BLaER1 treated with 17β-estradiol and CSF1 and Interleukin-3, amounts not matched to agents 10 nM and 100 nM (cell line): Measurements from ENCODE around the gene GLIS1.

Experiments used
- H3K27ac ChIP-seq, 11 experiments: shearing (Covaris generic); formaldehyde crosslinking; 2 replicates each; pipeline ENCODE4 v1.8.1; 2022
- H3K27me3 ChIP-seq, 11 experiments: shearing (Covaris generic); formaldehyde crosslinking; 2 replicates each; pipeline ENCODE4 v1.8.1; 2022
- H3K36me3 ChIP-seq, 11 experiments: shearing (Covaris generic); formaldehyde crosslinking; 2 replicates each; pipeline ENCODE4 v1.8.1; 2022
- H3K4me1 ChIP-seq, 10 experiments: shearing (Covaris generic); formaldehyde crosslinking; 2 replicates each; pipeline ENCODE4 v1.8.1; 2022
- H3K4me2 ChIP-seq, 11 experiments: shearing (Covaris generic); formaldehyde crosslinking; 2 replicates each; pipeline ENCODE4 v1.8.1; 2022
- H3K4me3 ChIP-seq, 10 experiments: shearing (Covaris generic); formaldehyde crosslinking; 2 replicates each; pipeline ENCODE4 v1.8.1; 2022
- H3K9ac ChIP-seq, 11 experiments: shearing (Covaris generic); formaldehyde crosslinking; 2 replicates each; pipeline ENCODE4 v1.8.1; 2022
- H3K9me3 ChIP-seq, 11 experiments: shearing (Covaris generic); formaldehyde crosslinking; replicated peaks in 1 of 11; 2 replicates each; pipeline ENCODE4 v1.8.1; 2022
- H4K20me1 ChIP-seq, 11 experiments: shearing (Covaris generic); formaldehyde crosslinking; 2 replicates each; pipeline ENCODE4 v1.8.1; 2022
- Cebpa-rat ChIP-seq, 11 experiments: shearing (Covaris generic); IDR thresholded peaks; 2 replicates each; pipeline ENCODE4 v1.8.1; 2022

The GLIS1 gene

DNA sequence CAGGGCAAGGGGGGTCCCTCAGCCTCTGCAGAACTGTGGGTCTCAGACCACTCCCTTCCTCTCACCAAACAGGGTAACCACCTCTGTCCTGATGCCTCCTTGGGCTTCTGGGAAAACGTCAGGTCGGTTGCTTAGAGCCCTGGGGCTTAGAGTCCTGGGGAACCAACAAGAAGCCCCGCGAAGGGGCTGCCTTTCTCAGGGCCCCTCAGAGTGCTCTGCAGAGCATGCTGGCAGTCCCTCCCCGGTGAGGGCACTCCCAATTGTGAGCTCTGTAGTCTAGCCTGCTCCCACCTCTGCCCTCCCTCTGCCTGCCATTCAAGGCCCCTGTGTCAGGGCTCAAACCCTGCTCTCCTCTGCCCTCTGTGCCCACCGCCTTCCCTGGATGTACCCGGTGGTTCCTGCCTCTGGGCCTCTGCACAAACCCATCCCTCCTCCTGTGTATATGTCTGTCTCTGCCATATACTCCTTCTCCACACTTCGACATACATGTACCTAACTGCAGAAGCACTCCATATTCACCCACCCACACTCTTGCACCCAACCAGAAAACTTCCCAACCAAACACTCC is 187.5 kb downstream of the GLIS1 start:
- no peaks in the 10 kb centered on the region for H3K36me3 ChIP-seq
- no peak for TF ChIP-seq Cebpa-rat (IDR thresholded peaks at IDR 0.05)
- H3K4me3 ChIP-seq = no peak overlapping the region
- peaks cover 0 to 24% (median 7%) of the 10 kb centered on the region in 10 experiments; a peak in 9 of 20 replicates for H3K4me1 ChIP-seq
- no peak overlapping the region for H3K4me2 ChIP-seq
- H4K20me1 ChIP-seq = peaks cover 0 to 14% (median 0%) of the 10 kb centered on the region in 11 experiments; a peak in 2 of 22 replicates
- peaks cover 0 to 11% (median 4%) of the 10 kb centered on the region in 11 experiments; a peak in 6 of 22 replicates for H3K27me3 ChIP-seq
- no peak overlapping the region for H3K9ac ChIP-seq
- H3K27ac ChIP-seq = no peak overlapping the region
- H3K9me3 ChIP-seq = no peaks in the 10 kb centered on the region

- Histone ChIP-seq H3K27me3 (peaks cover 0 to 11% (median 4%) of the 10 kb centered on the region in 11 experiments; a peak in 6 of 22 replicates), H3K27ac (no peak overlapping the region), H4K20me1 (peaks cover 0 to 14% (median 0%) of the 10 kb centered on the region in 11 experiments; a peak in 2 of 22 replicates), H3K36me3 (no peaks in the 10 kb centered on the region), H3K4me2 (no peak overlapping the region; a peak in 1 of 22 replicates), H3K9me3 (no peaks in the 10 kb centered on the region), H3K4me1 (peaks cover 0 to 24% (median 7%) of the 10 kb centered on the region in 10 experiments; a peak in 9 of 20 replicates), H3K9ac (no peak overlapping the region), H3K4me3 (no peak overlapping the region)
- no peak for TF ChIP-seq Cebpa-rat (IDR thresholded peaks at IDR 0.05)
Measured at GRCh38 chr1:53550201-53550741, 188.7 kb downstream of the GLIS1 start.

GRCh38 chr1:53549781-53550180 is 189.2 kb downstream of the GLIS1 start:
- H3K4me1 ChIP-seq = peaks cover 0 to 23% (median 7%) of the 10 kb centered on the region in 10 experiments; a peak in 9 of 20 replicates
- H3K4me3 ChIP-seq = no peak overlapping the region
- no peak for TF ChIP-seq Cebpa-rat (IDR thresholded peaks at IDR 0.05)
- peaks cover 0 to 14% (median 0%) of the 10 kb centered on the region in 11 experiments; a peak in 2 of 22 replicates for H4K20me1 ChIP-seq
- H3K36me3 ChIP-seq = no peaks in the 10 kb centered on the region
- H3K4me2 ChIP-seq = no peak overlapping the region
- no peaks in the 10 kb centered on the region for H3K9me3 ChIP-seq
- H3K9ac ChIP-seq = no peak overlapping the region
- peaks cover 0 to 11% (median 4%) of the 10 kb centered on the region in 11 experiments; a peak in 6 of 22 replicates for H3K27me3 ChIP-seq
- no peak overlapping the region for H3K27ac ChIP-seq

- Histone ChIP-seq H3K4me3 (no peak overlapping the region), H3K4me1 (peaks cover 0 to 18% (median 4%) of the 10 kb centered on the region in 10 experiments; a peak in 9 of 20 replicates), H3K9me3 (no peaks in the 10 kb centered on the region), H3K4me2 (no peak overlapping the region), H3K27me3 (peaks cover 0 to 11% (median 4%) of the 10 kb centered on the region in 11 experiments; a peak in 6 of 22 replicates), H3K9ac (no peak overlapping the region), H4K20me1 (peaks cover 0 to 14% (median 0%) of the 10 kb centered on the region in 11 experiments; a peak in 2 of 22 replicates), H3K27ac (no peak overlapping the region), H3K36me3 (no peaks in the 10 kb centered on the region)
- TF ChIP-seq Cebpa-rat (IDR thresholded peaks at IDR 0.05) = no peak
Measured at GRCh38 chr1:53549287-53549686, 189.7 kb downstream of the GLIS1 start.

- no peak overlapping the region for H3K27ac ChIP-seq
- no peaks in the 10 kb centered on the region for H3K36me3 ChIP-seq
- H3K4me3 ChIP-seq = no peak overlapping the region
- H3K4me2 ChIP-seq = no peak overlapping the region
- peaks cover 0 to 12% (median 0%) of the 10 kb centered on the region in 10 experiments; a peak in 7 of 20 replicates for H3K4me1 ChIP-seq
- H3K27me3 ChIP-seq = peaks cover 0 to 7% (median 0%) of the 10 kb centered on the region in 11 experiments; a peak in 4 of 22 replicates
- no peak overlapping the region for H3K9ac ChIP-seq
- H4K20me1 ChIP-seq = peaks cover 0 to 14% (median 0%) of the 10 kb centered on the region in 11 experiments; a peak in 1 of 22 replicates
- no peak for TF ChIP-seq Cebpa-rat (IDR thresholded peaks at IDR 0.05)
- H3K9me3 ChIP-seq = no peaks in the 10 kb centered on the region
Measured at GRCh38 chr1:53548031-53548491, 190.9 kb downstream of the GLIS1 start.

DNA sequence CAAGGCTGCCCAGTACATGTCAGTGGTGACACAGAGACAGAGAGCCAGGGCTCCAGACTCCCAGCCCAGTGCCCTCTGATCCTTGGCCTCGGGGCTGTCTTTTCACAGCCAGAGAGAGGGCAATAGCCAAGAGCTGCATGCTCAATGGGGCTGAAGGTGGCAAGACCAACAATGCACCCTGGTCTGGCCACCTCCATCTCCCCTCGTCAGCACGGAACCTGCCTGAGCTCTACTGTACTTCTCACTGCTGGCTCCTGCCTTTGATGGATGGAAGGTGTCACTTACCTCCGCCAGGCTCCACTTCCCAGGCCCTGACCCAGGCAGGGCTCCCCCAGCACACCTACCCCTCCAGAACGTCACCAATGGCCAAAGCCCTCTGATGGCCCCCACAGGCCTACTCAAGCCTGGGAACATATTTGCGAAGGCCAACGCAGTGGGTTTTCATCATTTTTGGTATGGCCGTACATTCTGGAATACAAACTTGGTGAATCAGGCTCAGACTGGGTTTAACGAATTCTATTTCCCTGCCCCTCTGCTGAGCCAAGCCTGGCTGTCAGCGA is 191.7 kb downstream of the GLIS1 start:
- Histone ChIP-seq H3K4me1 (peaks cover 0 to 7% (median 0%) of the 10 kb centered on the region in 10 experiments; a peak in 6 of 20 replicates), H3K27ac (no peak overlapping the region), H3K9ac (no peak overlapping the region), H3K36me3 (no peaks in the 10 kb centered on the region), H3K4me2 (no peak overlapping the region), H3K9me3 (no peaks in the 10 kb centered on the region), H3K4me3 (no peak overlapping the region), H4K20me1 (peaks cover 0 to 9% (median 0%) of the 10 kb centered on the region in 11 experiments; a peak in 2 of 22 replicates), H3K27me3 (peaks cover 0 to 4% (median 0%) of the 10 kb centered on the region in 11 experiments; a peak in 2 of 22 replicates)
- no peak for TF ChIP-seq Cebpa-rat (IDR thresholded peaks at IDR 0.05)

DNA sequence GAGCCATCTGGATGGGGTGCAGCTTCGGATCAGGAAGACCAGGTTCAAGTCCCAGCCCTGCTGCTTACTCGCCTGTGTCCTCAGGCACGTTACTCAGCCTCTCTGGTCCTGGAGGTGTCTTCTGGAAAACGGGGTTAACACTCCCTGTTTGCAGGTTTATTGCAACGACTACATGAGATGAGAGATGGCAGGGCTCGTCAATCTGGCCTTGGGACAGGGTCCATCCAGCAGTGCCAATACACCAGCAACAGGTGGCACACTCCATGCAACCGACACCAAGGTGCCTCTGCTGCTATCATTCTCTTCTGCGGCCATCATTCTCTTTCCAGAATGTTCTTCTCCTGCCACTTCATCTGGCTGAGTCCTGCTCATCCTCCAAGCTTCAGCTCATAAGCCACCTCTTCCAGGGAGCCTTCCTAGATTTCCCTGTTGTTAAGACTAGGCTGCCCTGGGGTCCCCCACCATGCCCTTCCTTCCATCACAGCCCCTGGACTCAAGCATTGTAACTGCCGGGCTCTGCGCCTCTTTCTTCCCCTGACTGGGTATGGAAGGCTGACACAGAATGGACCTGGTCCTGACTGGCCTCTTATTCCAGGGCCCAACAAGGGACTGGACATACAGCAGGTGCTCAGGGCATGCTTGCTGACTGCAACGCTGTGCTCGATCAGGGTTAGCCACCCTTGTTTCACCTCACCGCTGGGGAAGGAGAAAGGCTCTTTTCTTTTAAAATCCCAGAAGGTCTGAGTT is 192.4 kb downstream of the GLIS1 start:
- Histone ChIP-seq H3K4me1 (0 out of 20 replicates have a peak, but pooled peaks cover 0 to 7% (median 0%) of the 10 kb centered on the region in 10 experiments), H3K27ac (no peak overlapping the region), H3K9me3 (no peaks in the 10 kb centered on the region), H3K27me3 (peaks cover 0 to 3% (median 0%) of the 10 kb centered on the region in 11 experiments; a peak in 1 of 22 replicates), H3K4me3 (no peak overlapping the region), H3K9ac (no peak overlapping the region), H4K20me1 (peaks cover 0 to 2% (median 0%) of the 10 kb centered on the region in 11 experiments; a peak in 2 of 22 replicates), H3K36me3 (no peaks in the 10 kb centered on the region), H3K4me2 (no peak overlapping the region)
- TF ChIP-seq Cebpa-rat (IDR thresholded peaks at IDR 0.05) = no peak

DNA sequence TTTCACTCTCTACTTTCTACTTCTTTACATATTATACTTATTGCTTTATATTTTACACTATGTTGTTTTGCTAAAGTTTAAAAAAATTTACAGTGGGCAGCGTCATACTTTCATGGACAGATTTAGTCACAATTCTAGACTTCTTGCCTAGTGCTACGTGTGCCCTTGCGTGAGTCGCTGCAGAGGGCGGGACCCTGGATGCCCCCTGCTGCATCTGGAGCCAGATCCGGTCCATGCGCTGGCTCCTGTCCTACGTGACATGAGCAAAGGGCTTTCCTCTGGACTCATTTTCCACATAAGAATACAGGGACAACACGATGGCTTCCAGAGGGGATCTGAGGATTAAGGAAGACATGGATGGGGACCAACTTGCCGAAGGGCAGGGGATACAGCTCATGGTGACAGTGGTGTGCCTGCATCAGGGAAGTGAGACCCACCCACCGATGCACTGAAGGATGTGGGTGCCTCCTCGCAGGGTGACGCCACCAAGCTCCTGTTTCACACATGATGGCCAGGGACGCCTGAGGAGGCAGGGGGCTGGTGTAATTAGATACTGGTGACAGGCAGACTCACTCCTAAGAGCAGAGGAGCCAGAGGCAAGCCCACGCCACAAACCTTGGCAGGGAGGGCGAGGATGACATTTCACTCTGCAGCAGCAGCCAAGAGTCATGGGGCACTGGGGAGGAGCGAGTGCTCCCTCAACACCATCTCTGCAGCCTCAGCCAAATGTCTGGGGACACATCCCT is 193.1 kb downstream of the GLIS1 start:
- no peak for TF ChIP-seq Cebpa-rat (IDR thresholded peaks at IDR 0.05)
- Histone ChIP-seq H4K20me1 (no peaks in the 10 kb centered on the region; a peak in 2 of 22 replicates), H3K4me3 (no peak overlapping the region), H3K27me3 (no peaks in the 10 kb centered on the region; a peak in 1 of 22 replicates), H3K36me3 (no peaks in the 10 kb centered on the region), H3K27ac (no peak overlapping the region), H3K4me1 (0 out of 20 replicates have a peak, but pooled peaks cover 0 to 7% (median 0%) of the 10 kb centered on the region in 10 experiments), H3K9me3 (no peaks in the 10 kb centered on the region), H3K4me2 (no peak overlapping the region), H3K9ac (no peak overlapping the region)
